Measurements from ENCODE around the gene NDRG2. TPM values are rescaled to one million over a fixed set of nuclear protein-coding genes. Genes with fewer than 3 reads are reported as not detected.

NDRG2 gene
- total RNA-seq, 1 experiment from 2014 or later = 18.9 TPM

DNA sequence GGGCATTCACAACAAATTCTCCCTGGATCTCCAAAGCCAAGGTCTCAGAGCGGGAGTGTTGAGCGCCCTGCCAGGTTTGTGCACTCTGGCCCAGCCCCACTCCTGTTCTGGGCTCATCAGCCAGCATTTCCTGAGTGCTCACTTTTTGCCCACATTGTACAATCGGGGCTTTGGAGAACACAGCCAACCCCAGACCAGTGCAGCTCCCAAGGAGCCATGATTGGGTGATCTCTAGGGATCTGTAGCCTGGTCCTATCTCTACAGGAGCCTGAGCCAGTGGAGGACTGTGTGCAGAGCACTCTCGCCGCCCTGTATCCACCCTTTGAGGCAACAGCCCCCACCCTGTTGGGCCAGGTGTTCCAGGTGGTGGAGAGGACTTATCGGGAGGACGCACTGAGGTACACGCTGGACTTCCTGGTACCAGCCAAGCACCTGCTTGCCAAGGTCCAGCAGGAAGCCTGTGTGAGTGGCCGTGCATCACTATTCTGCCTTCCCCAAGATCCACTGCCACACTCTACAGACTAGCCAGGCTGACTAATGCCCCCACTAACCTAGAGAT is 48.0 kb upstream of the NDRG2 start:
- intact Hi-C loops (cut with micrococcal nuclease) = no loop called here
- no peak for ATAC-seq
- RAD21 ChIA-PET (ENCODE audit: low non-redundant PET in 1 of 2, low total read pairs in 2 of 2, uncharacterized antibody in 2 of 2, unreplicated experiment in 2 of 2) = no interaction called here
- Histone ChIP-seq H3K27me3 (ENCODE audit: insufficient read depth, low read length) (0 out of 2 replicates have a peak, but pooled peaks cover 4% of the 10 kb centered on the region), H3K36me3 (ENCODE audit: control insufficient read depth in 1 of 2, insufficient read depth in 2 of 2, low read length in 2 of 2) (no peaks in the 10 kb centered on the region), H3K9me3 (ENCODE audit: control insufficient read depth in 1 of 2, insufficient read depth in 1 of 2, low read depth in 1 of 2, low read length in 2 of 2) (no peaks in the 10 kb centered on the region), H3K4me2 (ENCODE audit: low read length) (no peak overlapping the region), H3K9me2 (ENCODE audit: insufficient read depth) (no peaks in the 10 kb centered on the region), H3K4me3 (replicated peaks in 1 of 2; ENCODE audit: low read depth in 1 of 2, low read length in 2 of 2) (no peak overlapping the region), H3K27ac (ENCODE audit: low read depth, low read length) (no peak overlapping the region), H2AFZ (ENCODE audit: low read depth, low read length, poor library complexity, severe bottlenecking) (no peak overlapping the region), H3K9ac (ENCODE audit: low read length) (no peak overlapping the region), H4K20me1 (ENCODE audit: insufficient read depth) (no peaks in the 10 kb centered on the region), H3K79me2 (ENCODE audit: insufficient read depth, low read length) (no peaks in the 10 kb centered on the region), H3K4me1 (ENCODE audit: control insufficient read depth in 1 of 2, insufficient read depth in 2 of 2, low read length in 2 of 2) (peaks cover 7 to 28% of the 10 kb centered on the region in 2 experiments)
- TF ChIP-seq POLR2AphosphoS5 (IDR thresholded peaks at IDR 0.05; ENCODE audit: low read depth, low read length) (no peak), SRF (IDR thresholded peaks at IDR 0.05; ENCODE audit: low read depth) (no peak), ATF3 (IDR thresholded peaks at IDR 0.05) (no peak), TCF7L2 (IDR thresholded peaks at IDR 0.05; ENCODE audit: borderline replicate concordance, extremely low read depth, insufficient read depth, insufficient read length) (no peak), SP1 (IDR thresholded peaks at IDR 0.05; ENCODE audit: low read depth) (no peak), JUND (IDR thresholded peaks at IDR 0.05) (no peak), ELF1 (IDR thresholded peaks at IDR 0.05; ENCODE audit: borderline replicate concordance, low read depth) (no peak), EGR1 (IDR thresholded peaks at IDR 0.05; ENCODE audit: low read depth) (no peak), CBX3 (IDR thresholded peaks at IDR 0.05; ENCODE audit: low read depth) (no peak), POLR2A (IDR thresholded peaks at IDR 0.05; ENCODE audit: borderline replicate concordance, extremely low read depth, insufficient read depth, insufficient read length) (no peak), ZNF274 (IDR thresholded peaks at IDR 0.05; ENCODE audit: low read depth, low read length) (no peak), ZFX (IDR thresholded peaks at IDR 0.05) (no peak)
- TF ChIP-seq, protein P1, sequence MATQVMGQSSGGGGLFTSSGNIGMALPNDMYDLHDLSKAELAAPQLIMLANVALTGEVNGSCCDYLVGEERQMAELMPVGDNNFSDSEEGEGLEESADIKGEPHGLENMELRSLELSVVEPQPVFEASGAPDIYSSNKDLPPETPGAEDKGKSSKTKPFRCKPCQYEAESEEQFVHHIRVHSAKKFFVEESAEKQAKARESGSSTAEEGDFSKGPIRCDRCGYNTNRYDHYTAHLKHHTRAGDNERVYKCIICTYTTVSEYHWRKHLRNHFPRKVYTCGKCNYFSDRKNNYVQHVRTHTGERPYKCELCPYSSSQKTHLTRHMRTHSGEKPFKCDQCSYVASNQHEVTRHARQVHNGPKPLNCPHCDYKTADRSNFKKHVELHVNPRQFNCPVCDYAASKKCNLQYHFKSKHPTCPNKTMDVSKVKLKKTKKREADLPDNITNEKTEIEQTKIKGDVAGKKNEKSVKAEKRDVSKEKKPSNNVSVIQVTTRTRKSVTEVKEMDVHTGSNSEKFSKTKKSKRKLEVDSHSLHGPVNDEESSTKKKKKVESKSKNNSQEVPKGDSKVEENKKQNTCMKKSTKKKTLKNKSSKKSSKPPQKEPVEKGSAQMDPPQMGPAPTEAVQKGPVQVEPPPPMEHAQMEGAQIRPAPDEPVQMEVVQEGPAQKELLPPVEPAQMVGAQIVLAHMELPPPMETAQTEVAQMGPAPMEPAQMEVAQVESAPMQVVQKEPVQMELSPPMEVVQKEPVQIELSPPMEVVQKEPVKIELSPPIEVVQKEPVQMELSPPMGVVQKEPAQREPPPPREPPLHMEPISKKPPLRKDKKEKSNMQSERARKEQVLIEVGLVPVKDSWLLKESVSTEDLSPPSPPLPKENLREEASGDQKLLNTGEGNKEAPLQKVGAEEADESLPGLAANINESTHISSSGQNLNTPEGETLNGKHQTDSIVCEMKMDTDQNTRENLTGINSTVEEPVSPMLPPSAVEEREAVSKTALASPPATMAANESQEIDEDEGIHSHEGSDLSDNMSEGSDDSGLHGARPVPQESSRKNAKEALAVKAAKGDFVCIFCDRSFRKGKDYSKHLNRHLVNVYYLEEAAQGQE (IDR thresholded peaks at IDR 0.05; ENCODE audit: low read depth) = no peak
- TF ChIP-seq, protein P2, sequence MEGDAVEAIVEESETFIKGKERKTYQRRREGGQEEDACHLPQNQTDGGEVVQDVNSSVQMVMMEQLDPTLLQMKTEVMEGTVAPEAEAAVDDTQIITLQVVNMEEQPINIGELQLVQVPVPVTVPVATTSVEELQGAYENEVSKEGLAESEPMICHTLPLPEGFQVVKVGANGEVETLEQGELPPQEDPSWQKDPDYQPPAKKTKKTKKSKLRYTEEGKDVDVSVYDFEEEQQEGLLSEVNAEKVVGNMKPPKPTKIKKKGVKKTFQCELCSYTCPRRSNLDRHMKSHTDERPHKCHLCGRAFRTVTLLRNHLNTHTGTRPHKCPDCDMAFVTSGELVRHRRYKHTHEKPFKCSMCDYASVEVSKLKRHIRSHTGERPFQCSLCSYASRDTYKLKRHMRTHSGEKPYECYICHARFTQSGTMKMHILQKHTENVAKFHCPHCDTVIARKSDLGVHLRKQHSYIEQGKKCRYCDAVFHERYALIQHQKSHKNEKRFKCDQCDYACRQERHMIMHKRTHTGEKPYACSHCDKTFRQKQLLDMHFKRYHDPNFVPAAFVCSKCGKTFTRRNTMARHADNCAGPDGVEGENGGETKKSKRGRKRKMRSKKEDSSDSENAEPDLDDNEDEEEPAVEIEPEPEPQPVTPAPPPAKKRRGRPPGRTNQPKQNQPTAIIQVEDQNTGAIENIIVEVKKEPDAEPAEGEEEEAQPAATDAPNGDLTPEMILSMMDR (IDR thresholded peaks at IDR 0.05 in 2 of 3, conservative IDR thresholded peaks at IDR 0.05 in 1 of 3; ENCODE audit: borderline replicate concordance in 1 of 3, insufficient read depth in 1 of 3, low read depth in 2 of 3, low read length in 2 of 3) = no peak
- TF ChIP-seq, protein P3, sequence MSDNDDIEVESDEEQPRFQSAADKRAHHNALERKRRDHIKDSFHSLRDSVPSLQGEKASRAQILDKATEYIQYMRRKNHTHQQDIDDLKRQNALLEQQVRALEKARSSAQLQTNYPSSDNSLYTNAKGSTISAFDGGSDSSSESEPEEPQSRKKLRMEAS (IDR thresholded peaks at IDR 0.05) = no peak
- CTCF ChIA-PET = no interaction called here
- no peak for DNase-seq (ENCODE audit: low read depth, low spot score)
- no TSS peak for BruUV-seq (replicated peaks)
- POLR2A ChIA-PET = no interaction called here

Data from HCT116 (cell line).